ENCODE measurements around the gene XXYLT1.
"Not testable (repeated sequence)": the region's sequence is repeated elsewhere in the genome, so short reads cannot be mapped to it uniquely, and the experiment has no call there.

XXYLT1 gene

GRCh38 chr3:195249858-195250464 lies 21.0 kb downstream of the XXYLT1 start:
- DNase-seq = no peak

DNA sequence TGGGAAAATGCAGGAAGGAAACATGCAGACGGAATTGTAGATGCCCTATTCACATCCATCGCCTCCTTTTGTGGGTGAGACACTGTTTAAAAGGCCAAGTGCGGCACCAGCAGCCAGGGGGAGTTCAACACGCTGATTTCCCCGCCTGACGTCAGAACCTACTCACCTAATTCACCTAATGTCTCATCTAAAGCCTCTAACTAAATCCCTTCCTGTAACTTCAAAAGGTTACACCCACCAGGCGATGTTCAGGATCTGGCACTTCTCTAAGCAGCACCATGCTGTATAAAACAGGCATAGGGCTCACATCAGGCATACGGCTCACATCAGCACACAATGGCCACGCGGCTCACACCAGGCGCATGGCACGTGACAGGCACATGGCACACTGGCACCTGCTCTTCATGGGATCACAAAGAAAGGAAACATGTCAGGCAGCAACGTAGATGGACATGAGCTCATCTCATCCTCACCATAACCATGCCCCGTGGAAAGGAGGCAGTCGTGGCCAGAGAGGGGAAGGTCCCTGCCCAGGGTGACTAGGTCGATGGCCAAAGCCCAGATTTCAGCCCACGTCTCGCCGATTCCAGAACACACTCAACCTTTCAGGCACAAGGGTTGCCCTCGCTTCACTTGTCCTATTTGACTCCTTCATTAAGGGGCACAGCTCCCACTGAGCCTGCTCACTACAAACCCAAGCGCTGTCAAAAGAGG lies 21.7 kb downstream of the XXYLT1 start:
- DNase-seq = no peak

DNA sequence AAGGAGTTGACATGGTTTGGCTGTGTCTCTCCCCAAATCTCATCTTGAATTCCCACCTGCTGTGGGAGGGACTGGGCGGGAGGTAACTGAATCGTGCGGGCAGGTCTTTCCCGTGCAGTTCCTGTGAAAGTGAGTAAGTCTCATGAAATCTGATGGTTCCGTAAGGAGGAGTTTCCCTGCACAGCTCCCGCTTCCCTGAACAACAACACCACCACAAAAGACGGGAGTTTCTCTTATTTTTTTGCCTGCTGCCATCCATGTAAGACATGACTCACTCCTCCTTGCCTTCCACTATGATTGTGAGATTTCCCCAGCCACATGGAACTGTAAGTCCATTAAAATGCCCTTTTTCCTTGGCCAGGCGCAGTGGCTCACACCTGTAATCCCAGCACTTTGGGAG lies 22.7 kb downstream of the XXYLT1 start:
- no peak for DNase-seq

DNA sequence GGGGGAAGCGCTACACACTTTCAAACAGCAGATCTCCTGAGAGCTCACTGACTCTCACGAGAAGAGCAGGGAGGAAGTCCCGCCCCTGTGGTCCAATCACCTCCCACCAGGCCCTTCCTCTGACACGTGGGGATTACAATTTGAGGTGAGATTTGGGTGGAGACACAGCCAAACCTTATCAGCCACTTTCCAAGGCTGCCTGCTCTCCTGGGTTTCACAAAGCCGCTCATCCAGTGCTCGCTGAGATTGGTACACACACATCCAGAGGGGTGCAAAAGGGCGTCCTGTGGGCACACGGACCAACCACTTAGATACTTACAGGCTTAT lies 23.1 kb downstream of the XXYLT1 start:
- no peak for DNase-seq

- DNase-seq = no peak
Measured at GRCh38 chr3:195247086-195247862, 23.7 kb downstream of the XXYLT1 start.

DNA sequence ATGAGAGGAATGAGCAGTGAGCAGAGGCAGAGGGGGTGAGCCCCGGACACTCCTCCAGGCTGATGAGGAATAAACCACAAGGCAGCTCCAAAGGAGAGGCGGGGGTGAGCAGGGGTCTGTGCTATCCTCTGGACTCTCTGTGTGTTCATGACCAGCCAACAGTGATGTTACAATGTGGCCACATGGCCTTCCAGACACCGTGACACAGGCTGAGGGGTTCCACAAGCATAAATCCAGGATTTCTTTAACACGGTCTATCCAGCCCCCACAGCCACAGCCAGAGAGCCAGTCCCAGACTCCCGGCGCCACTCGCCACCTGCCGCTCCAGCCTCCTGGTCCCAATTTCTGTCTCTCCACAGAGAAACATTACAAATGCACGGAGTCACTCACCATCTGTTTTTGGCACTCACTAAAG lies 24.4 kb downstream of the XXYLT1 start:
- DNase-seq = no peak

- no peak for DNase-seq
Measured at GRCh38 chr3:195245531-195245951, 25.4 kb downstream of the XXYLT1 start.

GRCh38 chr3:195241592-195242355 lies 29.2 kb downstream of the XXYLT1 start:
- no peak for DNase-seq

DNA sequence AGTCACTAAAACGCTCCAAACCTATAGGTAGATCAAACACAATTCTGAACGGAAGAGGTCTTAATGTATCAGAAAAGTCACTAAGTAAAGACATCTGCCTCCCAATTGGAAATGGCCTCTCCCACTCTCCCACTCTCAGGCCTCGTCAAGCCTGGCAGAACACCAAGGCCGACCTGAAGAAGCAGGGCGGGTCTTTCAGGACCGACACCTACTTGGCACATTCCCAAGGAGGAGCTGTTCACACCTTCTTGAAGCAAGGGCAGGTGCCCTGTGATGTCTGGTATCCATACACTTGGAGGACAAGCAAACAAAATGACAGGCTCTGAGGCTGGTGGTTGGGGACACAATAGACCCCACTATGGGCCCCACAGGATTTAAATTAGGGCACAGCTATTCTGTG lies 30.0 kb downstream of the XXYLT1 start:
- no peak for DNase-seq

DNA sequence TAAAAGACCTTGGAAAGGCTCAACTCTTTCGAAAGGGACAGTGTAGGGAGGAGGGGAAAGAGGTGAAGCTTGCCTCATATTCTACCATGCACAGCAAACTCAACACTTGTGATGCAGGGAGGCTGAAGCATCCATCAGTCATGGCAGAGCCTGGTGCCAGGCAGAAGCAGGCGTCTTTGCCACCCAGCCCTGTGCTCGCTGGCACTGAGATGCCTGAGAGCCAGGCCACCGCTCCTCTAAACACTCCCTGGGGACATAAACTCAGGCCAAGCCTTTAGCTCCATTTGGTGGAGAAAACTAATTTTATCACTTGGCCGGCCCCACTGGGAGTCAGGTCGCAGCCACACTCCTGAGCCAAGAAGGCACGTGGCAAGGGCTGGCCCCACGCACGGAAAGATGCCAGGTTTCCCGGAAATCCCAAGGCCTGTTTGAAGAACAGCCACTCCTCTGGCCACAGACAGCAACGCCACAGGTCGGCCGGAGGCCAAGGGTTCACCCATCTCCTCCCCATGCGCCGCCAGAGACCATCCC lies 30.7 kb downstream of the XXYLT1 start:
- DNase-seq = no peak

- DNase-seq = no peak
Measured at GRCh38 chr3:195239121-195239520, 31.8 kb downstream of the XXYLT1 start.

DNA sequence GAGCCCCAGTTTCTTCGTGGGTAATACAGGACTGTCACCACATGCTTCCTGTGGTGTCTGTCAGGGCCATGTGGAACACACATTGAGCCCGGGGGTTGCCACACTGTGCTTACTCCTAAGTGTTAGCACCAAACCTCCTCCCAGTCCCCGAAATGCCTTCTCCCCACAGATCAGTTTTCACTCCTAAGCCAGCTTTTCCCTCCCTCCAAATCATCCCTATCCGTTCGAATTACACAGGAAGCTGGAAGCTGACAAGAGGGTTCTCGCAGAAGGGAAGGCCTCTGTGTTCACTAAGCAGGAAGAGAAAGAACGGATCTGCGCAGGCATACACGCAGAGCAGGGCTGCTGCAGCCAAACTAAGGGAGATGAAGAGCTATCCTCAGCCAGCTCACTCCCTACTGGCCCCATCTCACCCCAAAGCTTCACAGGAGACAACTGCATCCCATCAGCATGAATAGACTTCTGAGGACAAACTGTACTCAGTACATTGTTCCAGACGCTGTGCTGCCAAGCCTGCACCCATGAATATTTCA lies 32.3 kb downstream of the XXYLT1 start:
- DNase-seq = no peak

GRCh38 chr3:195238081-195238571 lies 32.8 kb downstream of the XXYLT1 start:
- DNase-seq = no peak

DNA sequence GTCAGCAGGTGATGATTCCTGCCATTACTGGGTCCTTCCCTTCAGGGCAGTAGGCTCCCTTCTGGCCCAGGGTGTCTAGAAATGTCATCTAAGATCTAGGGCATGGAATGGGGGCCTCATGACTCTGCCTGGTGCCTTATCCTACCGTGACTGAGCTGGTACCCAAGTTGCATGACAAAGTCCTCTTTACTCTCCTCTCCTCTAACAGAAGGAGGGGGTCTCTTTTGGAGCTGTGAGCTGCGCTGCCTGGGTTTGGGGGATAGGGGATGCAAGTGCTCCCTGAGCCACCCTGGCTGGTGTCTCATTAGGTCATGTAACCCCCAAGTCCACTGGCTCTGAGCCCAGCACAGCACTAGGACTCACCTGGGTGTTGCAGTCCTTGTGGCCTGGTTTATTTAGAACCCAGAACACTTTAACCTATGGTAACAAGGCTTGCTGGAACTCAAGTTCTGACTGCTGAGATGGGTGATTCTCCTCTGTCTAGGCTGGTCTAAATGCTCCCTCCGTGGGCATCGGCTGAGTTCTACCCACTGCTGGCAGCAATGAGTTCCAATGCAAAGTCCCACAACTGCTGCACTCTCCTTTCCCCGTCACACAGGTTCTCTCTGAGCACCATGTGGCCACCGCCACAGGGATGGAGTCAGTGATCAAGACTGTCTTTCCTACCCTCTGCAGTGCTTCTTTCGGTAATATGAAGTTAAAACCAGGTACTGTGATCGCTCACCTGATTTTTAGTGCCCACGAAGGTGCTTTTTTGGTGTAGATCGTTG lies 34.0 kb downstream of the XXYLT1 start:
- DNase-seq = no peak

GRCh38 chr3:195236076-195236798 lies 34.7 kb downstream of the XXYLT1 start:
- DNase-seq = no peak

DNA sequence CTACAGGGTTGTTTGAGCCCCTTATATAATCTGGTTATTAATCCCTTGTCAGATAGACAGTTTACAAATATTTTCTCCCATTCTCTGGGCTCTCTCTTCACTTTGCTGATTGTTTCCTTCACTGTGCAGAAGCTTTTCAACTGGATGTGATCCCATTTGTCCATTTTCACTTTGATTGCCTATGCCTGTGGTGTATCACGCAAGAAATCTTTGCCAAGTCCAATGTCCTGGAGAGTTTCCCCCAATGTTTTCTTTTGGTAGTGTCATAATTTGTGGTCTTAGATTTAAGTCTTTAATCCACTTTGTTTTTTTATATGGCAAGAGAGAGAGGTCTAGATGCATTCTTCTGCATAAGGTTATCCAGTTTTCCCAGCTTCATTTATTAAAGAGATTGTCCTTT lies 40.7 kb downstream of the XXYLT1 start:
- DNase-seq = no peak

DNA sequence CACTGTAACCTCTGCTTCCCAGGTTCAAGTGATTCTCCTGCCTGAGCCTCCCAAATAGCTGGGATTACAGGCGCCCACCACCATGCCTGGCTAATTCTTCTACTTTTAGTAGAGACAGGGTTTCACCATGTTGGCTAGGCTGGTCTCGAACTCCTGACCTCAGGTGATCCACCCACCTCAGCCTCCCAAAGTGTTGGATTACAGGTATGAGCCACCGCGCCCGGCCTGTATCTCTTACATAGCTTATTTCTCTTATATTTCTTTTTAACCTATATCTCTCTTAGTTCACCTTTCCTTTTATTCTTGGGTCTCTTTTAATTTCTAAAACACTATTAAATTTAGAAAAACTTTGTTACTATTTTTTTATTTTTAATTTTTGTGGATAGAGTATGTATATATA lies 42.1 kb downstream of the XXYLT1 start:
- DNase-seq = not testable (repeated sequence)

DNA sequence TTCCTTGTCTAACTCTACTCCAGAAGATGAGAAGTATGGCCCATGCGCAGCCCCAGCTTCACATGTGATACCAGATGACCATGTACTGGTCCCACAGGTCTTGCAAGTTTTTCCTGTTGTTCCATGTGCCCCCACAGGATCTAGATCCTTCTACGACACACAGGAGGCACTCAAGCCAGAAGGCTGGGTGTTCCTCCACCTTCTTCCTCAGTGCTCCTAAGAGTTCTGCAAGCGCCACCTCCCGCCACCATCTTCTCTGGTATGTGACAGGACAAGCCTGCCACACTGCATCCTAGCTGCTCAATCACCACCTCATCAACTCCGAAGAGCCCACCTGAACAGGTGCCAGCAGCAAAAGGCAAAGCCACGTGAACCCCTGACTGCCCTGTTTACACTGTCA lies 43.1 kb downstream of the XXYLT1 start:
- no peak for DNase-seq

DNA sequence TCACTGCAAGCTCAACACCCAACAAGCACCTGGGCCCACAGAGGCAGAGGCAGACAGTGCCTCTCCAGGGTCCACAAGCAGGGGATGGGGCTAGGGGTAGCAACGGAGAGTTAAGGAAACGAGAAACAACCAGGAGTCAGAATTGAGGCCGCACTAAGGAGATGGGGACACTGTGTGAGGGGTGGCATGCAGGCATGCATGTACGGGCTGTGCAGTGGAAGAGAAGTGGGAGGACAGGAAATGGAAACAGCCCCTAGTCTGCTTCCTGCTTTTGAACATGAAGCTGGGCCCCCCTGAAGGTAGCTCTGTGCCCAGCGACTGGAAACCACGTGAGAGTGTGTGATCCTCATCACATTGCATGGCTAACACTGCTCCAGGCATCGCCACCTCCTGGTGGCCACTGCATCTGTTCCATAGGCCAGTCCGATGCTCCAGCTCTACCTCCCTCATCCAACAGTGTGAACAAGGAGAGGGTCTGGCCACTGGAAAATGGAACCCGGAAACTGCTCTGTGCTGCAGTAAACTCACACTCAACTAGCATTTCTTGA lies 44.0 kb downstream of the XXYLT1 start:
- no peak for DNase-seq

DNA sequence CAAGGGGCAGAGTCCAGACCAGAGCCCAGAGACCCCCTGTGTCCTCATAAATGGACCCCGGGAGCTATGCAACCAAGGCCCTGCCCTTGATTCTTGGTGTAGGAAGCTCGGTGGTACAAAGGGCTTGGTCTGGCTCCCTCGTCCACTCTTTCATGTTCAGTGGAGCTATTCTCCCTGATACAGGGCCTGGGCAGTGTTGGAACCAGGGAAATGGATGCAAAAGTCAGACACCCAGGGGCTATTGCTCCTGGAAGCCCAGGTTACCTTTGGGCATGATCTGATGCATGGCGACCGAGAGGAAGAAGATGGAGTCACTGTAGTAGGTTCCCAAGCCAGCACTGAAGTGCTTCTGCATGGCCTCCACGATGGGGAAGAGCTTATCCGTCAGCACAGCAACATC lies 44.5 kb downstream of the XXYLT1 start:
- no peak for DNase-seq
